Liver (tissue), 9 donors: ENCODE results near the gene CHAC1. TPM values are rescaled to one million over a fixed set of nuclear protein-coding genes. Genes with fewer than 3 reads are reported as not detected.

Experiments
- DNase-seq: peaks from one replicate; pipeline ENCODE4 v3.0.0-alpha.2; 2017; ENCODE audit warnings: low spot score
- H3K27ac ChIP-seq, 2 donors: one replicate each; pipeline ENCODE4 v1.7.0; 2013; ENCODE audit warnings: inconsistent platforms in 2 of 2, low read length in 2 of 2, control low read depth in 1 of 2, low read depth in 1 of 2, mild to moderate bottlenecking in 1 of 2
- H3K27me3 ChIP-seq, 4 donors: one replicate each; pipeline versions ENCODE4 v1.6.1 to v1.7.0; 2013; ENCODE audit warnings: low read length in 3 of 4, inconsistent platforms in 1 of 4, mild to moderate bottlenecking in 1 of 4, moderate library complexity in 1 of 4; ENCODE audit not compliant: control insufficient read depth in 4 of 4, insufficient read depth in 4 of 4
- H3K36me3 ChIP-seq, 4 donors: one replicate each; pipeline versions ENCODE4 v1.6.1 to v1.7.0; 2013; ENCODE audit warnings: low read length in 3 of 4, mild to moderate bottlenecking in 3 of 4, low read depth in 1 of 4, moderate library complexity in 1 of 4; ENCODE audit not compliant: control insufficient read depth in 4 of 4, insufficient read depth in 3 of 4
- H3K4me1 ChIP-seq, 4 donors: one replicate each; pipeline versions ENCODE4 v1.6.1 to v1.7.0; 2013; ENCODE audit warnings: low read length in 3 of 4, mild to moderate bottlenecking in 3 of 4, moderate library complexity in 1 of 4; ENCODE audit not compliant: control insufficient read depth in 4 of 4, insufficient read depth in 4 of 4
- H3K4me3 ChIP-seq, 3 donors: one replicate each; pipeline versions ENCODE4 v1.6.1 to v1.7.0; 2013; ENCODE audit warnings: low read length in 3 of 3, control low read depth in 1 of 3, low read depth in 1 of 3, mild to moderate bottlenecking in 1 of 3
- H3K9ac ChIP-seq, 2 donors: one replicate each; pipeline ENCODE4 v1.7.0; 2013; ENCODE audit warnings: low read length in 2 of 2, mild to moderate bottlenecking in 2 of 2, moderate library complexity in 2 of 2, control low read depth in 1 of 2, low read depth in 1 of 2
- H3K9me3 ChIP-seq, 4 donors: one replicate each; pipeline versions ENCODE4 v1.6.1 to v1.7.0; 2013; ENCODE audit warnings: low read length in 3 of 4; ENCODE audit not compliant: control insufficient read depth in 4 of 4
- ATF3 ChIP-seq: IDR thresholded peaks from 2 replicates; pipeline ENCODE4 v1.6.1; 2016; ENCODE audit warnings: antibody characterized with exemption
- FOXA2 ChIP-seq: IDR thresholded peaks from 2 replicates; pipeline ENCODE4 v1.6.1; 2016; ENCODE audit warnings: antibody characterized with exemption
- HNF4A ChIP-seq, 2 donors: conservative IDR thresholded peaks; 2 replicates each; pipeline ENCODE4 v1.6.1; 2016; ENCODE audit warnings: antibody characterized with exemption in 2 of 2, mild to moderate bottlenecking in 2 of 2
- HNF4G ChIP-seq: IDR thresholded peaks from 2 replicates; pipeline ENCODE4 v1.6.1; 2016; ENCODE audit warnings: antibody characterized with exemption
- JUND ChIP-seq, 2 donors: IDR thresholded peaks; 2 replicates each; pipeline ENCODE4 v1.6.1; 2016; ENCODE audit warnings: antibody characterized with exemption in 2 of 2
- RAD21 ChIP-seq, 2 donors: IDR thresholded peaks; 2 replicates each; pipeline ENCODE4 v1.6.1; 2016; ENCODE audit warnings: antibody characterized with exemption in 2 of 2, mild to moderate bottlenecking in 2 of 2
- REST ChIP-seq: IDR thresholded peaks from 2 replicates; pipeline ENCODE4 v1.6.1; 2016; ENCODE audit warnings: antibody characterized with exemption, mild to moderate bottlenecking
- RXRA ChIP-seq, 2 donors: IDR thresholded peaks; 2 replicates each; pipeline ENCODE4 v1.6.1; 2017 to 2018; ENCODE audit warnings: antibody characterized with exemption in 2 of 2, mild to moderate bottlenecking in 1 of 2
- SP1 ChIP-seq: IDR thresholded peaks from 2 replicates; pipeline ENCODE4 v1.6.1; 2018; ENCODE audit warnings: antibody characterized with exemption, mild to moderate bottlenecking
- TAF1 ChIP-seq: conservative IDR thresholded peaks from 2 replicates; pipeline ENCODE4 v1.6.1; 2016; ENCODE audit warnings: antibody characterized with exemption, mild to moderate bottlenecking
- YY1 ChIP-seq: IDR thresholded peaks from 2 replicates; pipeline ENCODE4 v1.6.1; 2016; ENCODE audit warnings: antibody characterized with exemption, mild to moderate bottlenecking
- ZBTB33 ChIP-seq: IDR thresholded peaks from 2 replicates; pipeline ENCODE4 v1.6.1; 2016; ENCODE audit warnings: antibody characterized with exemption
- WGBS: extraction: QIAGEN DNeasy Blood & Tissue Kit; methylation state at CpG from one replicate; pipeline ENCODE4 v1.1.7; 2013; 5-methylcytosine and 5-hydroxymethylcytosine counted together
- polyA plus RNA-seq, 2 donors: library from polyadenylated mRNA; stranded (reverse) in 1 of 2; unstranded in 1 of 2; fragments of 200-250 nt in 1 of 2; fragments of >200 nt in 1 of 2; fragmentation: Nextera tagmentation in 1 of 2; extraction: Ambion mirVana in 1 of 2; gene quantifications; one replicate each; pipeline versions ENCODE4 v1.2.1 to v1.2.3, GENCODE V29; 2013 to 2015
- total RNA-seq, 2 donors: library from RNA; depleted of rRNA; stranded (reverse); fragments of >200 nt; gene quantifications; one replicate each; pipeline ENCODE4 v1.2.3, GENCODE V29; 2014
- TF ChIP-seq, protein P1 (sequence below): IDR thresholded peaks from 2 replicates; pipeline ENCODE4 v1.6.1; 2016; ENCODE audit warnings: antibody characterized with exemption
- TF ChIP-seq, protein P2 (sequence below): fragments of 150-350 bp; IDR thresholded peaks from 2 replicates; pipeline ENCODE4 v1.5.1; 2017; ENCODE audit warnings: improper control_type of control experiment, low read depth, low read length; ENCODE audit not compliant: missing input control
- donor health status: healthy.
- donor health status: healthy.
- donor health status: healthy.
- donor health status: healthy.
- donor health status: healthy.

The CHAC1 gene
- total and polyA plus RNA-seq, 4 donors = 0.19 to 3.5 (median 1.1) TPM

GRCh38 chr15:40923551-40923950 is 29.7 kb upstream of the CHAC1 start (continued):
- TF ChIP-seq REST (no peak), JUND (IDR thresholded peaks at IDR 0.05) (no peak), TAF1 (no peak), ZBTB33 (no peak)
- TF ChIP-seq, protein P1, sequence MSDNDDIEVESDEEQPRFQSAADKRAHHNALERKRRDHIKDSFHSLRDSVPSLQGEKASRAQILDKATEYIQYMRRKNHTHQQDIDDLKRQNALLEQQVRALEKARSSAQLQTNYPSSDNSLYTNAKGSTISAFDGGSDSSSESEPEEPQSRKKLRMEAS = no peak

DNA sequence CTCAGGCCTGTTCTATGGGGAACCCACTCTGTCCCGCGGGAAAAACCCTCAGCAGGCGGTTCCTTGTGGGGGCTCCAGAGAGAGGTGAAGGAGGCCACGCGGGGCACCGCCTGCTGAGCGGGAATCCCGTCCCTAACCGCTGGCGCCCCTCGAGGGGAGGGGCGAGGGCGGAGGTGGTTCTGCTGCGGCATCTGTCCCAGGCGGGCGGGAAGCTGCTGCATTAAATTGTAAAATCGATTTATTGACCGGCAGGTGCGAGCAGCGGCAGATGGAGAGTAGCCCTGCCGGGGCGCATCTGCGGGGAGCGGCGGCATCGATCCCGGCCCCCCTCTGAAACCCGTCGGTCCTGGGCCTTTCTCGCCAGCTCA is 27.8 kb upstream of the CHAC1 start:
- no peak for DNase-seq
- Histone ChIP-seq H3K27me3 (peaks cover 0 to 5% (median 1%) of the 10 kb centered on the region in 4 donors), H3K27ac (no peak overlapping the region), H3K36me3 (no peaks in the 10 kb centered on the region), H3K4me3 (no peak overlapping the region), H3K9ac (no peak overlapping the region), H3K9me3 (no peaks in the 10 kb centered on the region), H3K4me1 (peaks cover 23 to 45% (median 36%) of the 10 kb centered on the region in 4 donors)
- 25% methylated on average over 30 of the region's 30 CpGs for whole genome bisulfite sequencing
- TF ChIP-seq ATF3 = no peak
- no peak for TF ChIP-seq HNF4A (conservative IDR thresholded peaks at IDR 0.05)
- no peak for TF ChIP-seq RXRA (IDR thresholded peaks at IDR 0.05)
- no peak for TF ChIP-seq REST
- TF ChIP-seq JUND (IDR thresholded peaks at IDR 0.05) = no peak
- no peak for TF ChIP-seq YY1
- no peak for TF ChIP-seq RAD21 (IDR thresholded peaks at IDR 0.05)
- no peak for TF ChIP-seq FOXA2
- no peak for TF ChIP-seq SP1
- no peak for TF ChIP-seq HNF4G
- no peak for TF ChIP-seq ZBTB33
- TF ChIP-seq, protein P2, sequence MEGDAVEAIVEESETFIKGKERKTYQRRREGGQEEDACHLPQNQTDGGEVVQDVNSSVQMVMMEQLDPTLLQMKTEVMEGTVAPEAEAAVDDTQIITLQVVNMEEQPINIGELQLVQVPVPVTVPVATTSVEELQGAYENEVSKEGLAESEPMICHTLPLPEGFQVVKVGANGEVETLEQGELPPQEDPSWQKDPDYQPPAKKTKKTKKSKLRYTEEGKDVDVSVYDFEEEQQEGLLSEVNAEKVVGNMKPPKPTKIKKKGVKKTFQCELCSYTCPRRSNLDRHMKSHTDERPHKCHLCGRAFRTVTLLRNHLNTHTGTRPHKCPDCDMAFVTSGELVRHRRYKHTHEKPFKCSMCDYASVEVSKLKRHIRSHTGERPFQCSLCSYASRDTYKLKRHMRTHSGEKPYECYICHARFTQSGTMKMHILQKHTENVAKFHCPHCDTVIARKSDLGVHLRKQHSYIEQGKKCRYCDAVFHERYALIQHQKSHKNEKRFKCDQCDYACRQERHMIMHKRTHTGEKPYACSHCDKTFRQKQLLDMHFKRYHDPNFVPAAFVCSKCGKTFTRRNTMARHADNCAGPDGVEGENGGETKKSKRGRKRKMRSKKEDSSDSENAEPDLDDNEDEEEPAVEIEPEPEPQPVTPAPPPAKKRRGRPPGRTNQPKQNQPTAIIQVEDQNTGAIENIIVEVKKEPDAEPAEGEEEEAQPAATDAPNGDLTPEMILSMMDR = no peak
